Measurements from ENCODE around the gene TYMP. TPM values are rescaled to one million over a fixed set of nuclear protein-coding genes. Genes with fewer than 3 reads are reported as not detected.
"Not testable (repeated sequence)": the region's sequence is repeated elsewhere in the genome, so short reads cannot be mapped to it uniquely, and the experiment has no call there.

TYMP gene
- polyA plus RNA-seq, 1 experiment: 2.9 TPM

DNA sequence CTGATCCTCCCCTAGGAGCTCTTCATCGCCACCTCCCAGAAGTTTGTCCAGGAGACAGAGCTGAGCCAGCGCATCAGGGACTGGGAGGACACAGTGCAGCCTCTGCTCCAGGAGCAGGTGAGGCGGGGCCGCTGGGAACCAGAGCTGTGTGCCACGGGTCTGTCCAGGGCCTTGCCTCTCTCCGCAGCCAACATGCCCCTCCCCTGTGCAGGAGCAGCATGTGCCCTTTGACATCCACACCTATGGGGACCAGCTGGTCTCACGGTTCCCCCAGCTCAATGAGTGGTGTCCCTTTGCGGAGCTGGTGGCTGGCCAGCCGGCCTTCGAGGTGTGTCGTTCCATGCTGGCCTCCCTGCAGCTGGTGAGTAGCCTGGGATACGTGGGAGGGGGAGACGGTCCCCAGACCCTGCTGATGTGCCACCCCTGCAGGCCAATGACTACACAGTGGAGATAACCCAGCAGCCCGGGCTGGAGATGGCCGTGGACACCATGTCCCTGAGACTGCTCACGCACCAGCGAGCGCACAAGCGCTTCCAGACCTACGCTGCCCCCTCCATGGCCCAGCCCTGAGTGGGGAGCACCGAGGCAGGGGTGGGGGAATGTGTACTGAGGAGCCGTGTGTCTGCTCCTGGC lies 6.9 kb downstream of the TYMP start:
- Histone ChIP-seq H3K27me3 (ENCODE audit: control insufficient read depth, insufficient read depth, low read length) (no peaks in the 10 kb centered on the region), H3K4me3 (ENCODE audit: low read depth, low read length) (no peak overlapping the region), H3K27ac (ENCODE audit: low read depth, low read length) (no peak overlapping the region), H3K9me3 (ENCODE audit: control insufficient read depth, insufficient read depth, low read length) (no peaks in the 10 kb centered on the region; the same call in 1 of the 2 replicates)
- CTCF ChIA-PET: no interaction called here
- TF ChIP-seq, protein P1, sequence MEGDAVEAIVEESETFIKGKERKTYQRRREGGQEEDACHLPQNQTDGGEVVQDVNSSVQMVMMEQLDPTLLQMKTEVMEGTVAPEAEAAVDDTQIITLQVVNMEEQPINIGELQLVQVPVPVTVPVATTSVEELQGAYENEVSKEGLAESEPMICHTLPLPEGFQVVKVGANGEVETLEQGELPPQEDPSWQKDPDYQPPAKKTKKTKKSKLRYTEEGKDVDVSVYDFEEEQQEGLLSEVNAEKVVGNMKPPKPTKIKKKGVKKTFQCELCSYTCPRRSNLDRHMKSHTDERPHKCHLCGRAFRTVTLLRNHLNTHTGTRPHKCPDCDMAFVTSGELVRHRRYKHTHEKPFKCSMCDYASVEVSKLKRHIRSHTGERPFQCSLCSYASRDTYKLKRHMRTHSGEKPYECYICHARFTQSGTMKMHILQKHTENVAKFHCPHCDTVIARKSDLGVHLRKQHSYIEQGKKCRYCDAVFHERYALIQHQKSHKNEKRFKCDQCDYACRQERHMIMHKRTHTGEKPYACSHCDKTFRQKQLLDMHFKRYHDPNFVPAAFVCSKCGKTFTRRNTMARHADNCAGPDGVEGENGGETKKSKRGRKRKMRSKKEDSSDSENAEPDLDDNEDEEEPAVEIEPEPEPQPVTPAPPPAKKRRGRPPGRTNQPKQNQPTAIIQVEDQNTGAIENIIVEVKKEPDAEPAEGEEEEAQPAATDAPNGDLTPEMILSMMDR (IDR thresholded peaks at IDR 0.05; ENCODE audit: low read depth, low read length): no peak
- POLR2A ChIA-PET: no interaction called here
- no peak for DNase-seq (ENCODE audit: low read depth, low spot score)

DNA sequence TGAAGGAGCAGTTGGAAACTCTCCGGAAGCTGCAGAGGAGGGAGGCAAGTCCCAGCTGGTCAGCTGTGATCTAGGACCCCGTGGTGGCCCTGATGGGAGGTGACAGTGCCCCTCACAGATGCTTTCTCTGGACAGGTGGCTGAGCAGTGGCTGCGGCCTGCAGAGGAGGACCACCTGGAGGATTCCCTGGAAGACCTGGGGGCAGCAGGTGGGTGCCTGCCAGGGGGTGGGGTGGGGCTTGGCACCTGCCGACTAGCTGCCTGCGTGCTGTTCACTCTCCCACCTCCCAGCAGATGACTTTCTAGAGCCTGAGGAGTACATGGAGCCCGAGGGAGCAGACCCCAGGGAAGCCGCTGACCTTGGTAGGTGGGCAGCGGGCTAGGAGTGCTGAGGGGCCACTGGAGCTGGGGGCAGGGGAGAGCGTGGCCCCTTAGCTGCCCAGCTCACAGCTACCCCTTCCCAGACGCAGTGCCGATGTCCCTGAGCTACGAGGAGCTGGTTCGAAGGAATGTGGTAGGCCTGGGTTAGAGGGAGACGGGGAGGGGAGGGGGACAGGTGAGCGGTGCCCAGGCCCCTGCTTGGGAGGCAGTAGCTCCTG lies 7.5 kb downstream of the TYMP start:
- TF ChIP-seq, protein P1 (IDR thresholded peaks at IDR 0.05; ENCODE audit: low read depth, low read length): no peak
- Histone ChIP-seq H3K27me3 (ENCODE audit: control insufficient read depth, insufficient read depth, low read length) (no peaks in the 10 kb centered on the region), H3K27ac (ENCODE audit: low read depth, low read length) (no peak overlapping the region), H3K9me3 (ENCODE audit: control insufficient read depth, insufficient read depth, low read length) (no peaks in the 10 kb centered on the region; the same call in 1 of the 2 replicates), H3K4me3 (ENCODE audit: low read depth, low read length) (no peak overlapping the region)
- CTCF ChIA-PET: no interaction called here
- POLR2A ChIA-PET: no interaction called here
- no peak for DNase-seq (ENCODE audit: low read depth, low spot score)

DNA sequence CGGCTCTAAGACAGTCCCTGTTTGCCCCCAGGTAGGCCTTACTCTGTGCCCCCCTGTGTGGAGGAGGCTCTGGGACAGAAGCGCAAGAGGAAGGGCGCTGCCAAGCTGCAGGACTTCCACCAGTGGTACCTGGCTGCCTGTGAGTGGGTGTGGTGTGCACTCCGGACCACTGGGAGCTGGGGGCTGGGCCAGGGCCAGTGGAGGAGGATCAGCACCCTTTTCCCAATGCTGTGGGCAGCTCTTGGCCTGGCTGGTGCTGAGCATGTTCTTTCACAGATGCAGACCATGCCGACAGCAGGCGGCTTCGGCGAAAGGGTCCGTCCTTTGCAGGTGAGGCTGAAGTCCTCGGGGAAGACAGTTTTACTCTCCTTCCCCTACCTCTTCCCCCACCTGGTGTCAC lies 8.1 kb downstream of the TYMP start:
- no peaks in the 10 kb centered on the region for H3K27me3 ChIP-seq (ENCODE audit: control insufficient read depth, insufficient read depth, low read length)
- no peak for DNase-seq (ENCODE audit: low read depth, low spot score)
- TF ChIP-seq, protein P1 (IDR thresholded peaks at IDR 0.05; ENCODE audit: low read depth, low read length): no peak
- no peaks in the 10 kb centered on the region; the same call in 1 of the 2 replicates for H3K9me3 ChIP-seq (ENCODE audit: control insufficient read depth, insufficient read depth, low read length)
- CTCF ChIA-PET: no interaction called here
- H3K27ac ChIP-seq (ENCODE audit: low read depth, low read length): no peak overlapping the region
- POLR2A ChIA-PET: no interaction called here
- no peak overlapping the region for H3K4me3 ChIP-seq (ENCODE audit: low read depth, low read length)

DNA sequence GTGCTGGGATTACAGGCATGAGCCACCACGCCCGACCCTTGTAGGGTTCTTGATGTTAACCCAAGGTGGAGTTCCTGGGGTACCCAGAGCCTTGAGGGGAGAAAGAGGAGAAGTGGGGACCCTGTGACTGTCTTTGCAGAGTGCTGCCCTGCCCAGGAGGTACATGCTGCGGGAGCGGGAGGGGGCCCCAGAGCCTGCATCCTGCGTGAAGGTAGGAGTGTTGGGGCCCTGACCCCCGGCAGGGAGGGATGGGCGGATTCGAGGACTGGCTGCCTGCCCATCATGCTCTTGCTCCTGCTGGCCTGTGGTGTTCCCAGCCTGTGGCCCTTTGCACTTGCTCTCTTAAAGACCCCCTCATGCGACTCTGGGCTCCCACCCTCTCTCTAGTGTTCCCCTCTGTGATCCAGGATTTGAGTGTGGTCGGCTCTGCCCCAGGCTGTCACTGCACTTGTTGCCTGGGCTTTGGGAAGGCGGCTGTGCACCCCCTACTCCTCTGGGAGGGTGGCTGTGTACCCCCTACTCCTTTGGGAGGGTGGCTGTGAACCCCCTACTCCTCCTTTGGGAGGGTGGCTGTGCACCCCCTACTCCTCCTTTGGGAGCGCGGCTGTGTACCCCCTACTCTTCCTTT lies 8.9 kb downstream of the TYMP start:
- Histone ChIP-seq H3K4me3 (ENCODE audit: low read depth, low read length) (no peak overlapping the region), H3K27me3 (ENCODE audit: control insufficient read depth, insufficient read depth, low read length) (no peaks in the 10 kb centered on the region), H3K27ac (ENCODE audit: low read depth, low read length) (no peak overlapping the region), H3K9me3 (ENCODE audit: control insufficient read depth, insufficient read depth, low read length) (no peaks in the 10 kb centered on the region; the same call in 1 of the 2 replicates)
- POLR2A ChIA-PET: no interaction called here
- DNase-seq (ENCODE audit: low read depth, low spot score): no peak
- CTCF ChIA-PET: no interaction called here
- TF ChIP-seq, protein P1 (IDR thresholded peaks at IDR 0.05; ENCODE audit: low read depth, low read length): no peak

DNA sequence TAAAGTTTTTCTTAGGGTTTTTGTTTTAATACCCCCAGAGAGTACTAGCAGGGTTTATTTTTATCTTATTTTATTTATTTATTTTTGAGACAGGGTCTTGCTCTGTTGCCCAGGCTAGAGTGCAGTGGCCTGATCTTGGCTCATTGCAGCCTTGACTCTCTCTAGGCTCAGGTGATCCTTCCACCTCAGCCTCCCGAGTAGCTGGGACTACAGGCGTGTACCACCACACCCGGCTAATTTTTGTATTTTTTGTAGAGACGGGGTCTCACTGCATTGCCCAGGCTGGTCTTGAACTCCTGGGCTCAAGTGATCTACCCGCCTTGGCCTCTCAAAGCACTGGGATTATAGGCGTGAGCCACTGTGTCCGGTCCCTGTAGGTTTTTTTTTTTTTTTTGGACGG lies 9.6 kb downstream of the TYMP start:
- H3K4me3 ChIP-seq (ENCODE audit: low read depth, low read length); H3K9me3 ChIP-seq (ENCODE audit: control insufficient read depth, insufficient read depth, low read length); POLR2A ChIA-PET; CTCF ChIA-PET; H3K27ac ChIP-seq (ENCODE audit: low read depth, low read length); H3K27me3 ChIP-seq (ENCODE audit: control insufficient read depth, insufficient read depth, low read length); DNase-seq (ENCODE audit: low read depth, low spot score): not testable (repeated sequence)

Data from AG04450 (cell line).